Activated CD8-positive, alpha-beta memory T cell treated with anti-CD3 and anti-CD28 coated beads, Interleukin-2, amount 50 U/mL, for 1 hour (primary cell): Measurements from ENCODE around the gene AADAT.
"Not testable (repeated sequence)": the region's sequence is repeated elsewhere in the genome, so short reads cannot be mapped to it uniquely, and the experiment has no call there.

Experiments
- DNase-seq: peaks from one replicate; pipeline ENCODE4 v3.0.0-alpha.2; 2020; ENCODE audit errors: extremely low read depth

AADAT gene

GRCh38 chr4:170090352-170091052, 746 bp upstream of the AADAT start:
- DNase-seq = no peak

DNA sequence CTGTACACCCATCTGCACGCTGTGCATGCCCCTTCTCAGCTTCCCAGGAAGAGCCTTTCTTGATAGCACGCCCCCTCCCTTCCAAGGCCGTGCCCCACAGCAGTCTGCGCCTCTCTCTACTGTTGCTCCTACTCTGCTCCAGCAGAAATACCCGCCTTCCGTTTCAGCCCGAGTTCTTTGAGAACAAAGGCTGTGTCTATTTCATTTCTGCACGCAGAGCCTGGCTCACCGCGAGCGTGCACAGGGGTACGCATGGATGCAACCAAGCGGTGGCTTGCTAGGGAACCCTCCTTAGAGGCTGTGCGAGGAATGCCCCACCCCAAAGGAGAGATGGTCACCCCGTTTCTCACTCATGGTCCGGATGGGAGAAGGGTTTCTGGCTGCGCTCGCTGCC, 485 bp downstream of the AADAT start:
- DNase-seq = no peak

GRCh38 chr4:170088716-170089115, 1.0 kb downstream of the AADAT start:
- DNase-seq = no peak

- DNase-seq = no peak
Observed at GRCh38 chr4:170087163-170087700, 2.5 kb downstream of the AADAT start.

- DNase-seq = no peak
Observed at GRCh38 chr4:170083541-170083940, 6.2 kb downstream of the AADAT start.

- no peak for DNase-seq
Observed at GRCh38 chr4:170080496-170080895, 9.3 kb downstream of the AADAT start.

- DNase-seq = no peak
Observed at GRCh38 chr4:170079981-170080380, 9.8 kb downstream of the AADAT start.

- DNase-seq = no peak
Observed at GRCh38 chr4:170071196-170071595, 18.6 kb downstream of the AADAT start.

- DNase-seq = no peak
Observed at GRCh38 chr4:170068438-170069128, 21.2 kb downstream of the AADAT start.

DNA sequence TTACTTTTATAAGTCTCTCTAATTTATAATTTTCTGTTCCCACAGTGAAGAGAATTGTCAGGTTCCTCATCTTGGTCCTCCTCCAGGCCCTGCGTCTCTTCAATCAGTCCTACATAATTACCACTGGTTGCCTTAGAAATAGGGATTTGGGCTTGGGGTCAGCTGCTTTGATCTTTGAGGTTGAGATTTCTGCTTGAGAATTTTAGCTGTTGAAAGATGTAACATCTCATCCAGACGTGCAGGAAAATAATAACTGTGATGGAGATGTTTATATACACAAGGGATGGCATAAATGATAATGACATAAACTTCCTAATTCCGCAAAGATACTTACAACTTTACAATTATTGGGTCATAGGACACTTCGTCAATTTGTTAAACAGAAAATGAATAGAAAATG, 30.3 kb downstream of the AADAT start:
- DNase-seq = no peak

- DNase-seq = no peak
Observed at GRCh38 chr4:170058826-170059225, 30.9 kb downstream of the AADAT start.

DNA sequence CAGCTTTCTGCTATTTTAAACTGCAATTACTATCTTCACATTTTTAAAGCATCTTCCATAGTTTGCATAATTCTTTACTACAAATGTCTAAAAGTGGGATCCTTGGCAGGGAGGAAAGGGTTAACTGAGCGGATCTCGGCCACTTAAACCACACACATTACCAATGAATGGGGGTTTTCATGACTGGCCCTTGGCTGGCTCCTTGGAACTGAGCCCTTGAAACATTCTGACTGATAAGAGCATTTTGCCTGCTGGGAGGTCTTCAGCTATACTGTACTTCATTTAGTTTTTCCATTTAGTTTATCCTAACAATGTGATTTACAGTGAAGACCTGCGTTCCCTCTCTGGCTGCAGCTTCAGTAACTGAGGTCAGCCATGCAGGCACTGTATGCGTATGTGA, 31.9 kb downstream of the AADAT start:
- no peak for DNase-seq

GRCh38 chr4:170052919-170053318, 36.8 kb downstream of the AADAT start:
- DNase-seq = no peak

DNA sequence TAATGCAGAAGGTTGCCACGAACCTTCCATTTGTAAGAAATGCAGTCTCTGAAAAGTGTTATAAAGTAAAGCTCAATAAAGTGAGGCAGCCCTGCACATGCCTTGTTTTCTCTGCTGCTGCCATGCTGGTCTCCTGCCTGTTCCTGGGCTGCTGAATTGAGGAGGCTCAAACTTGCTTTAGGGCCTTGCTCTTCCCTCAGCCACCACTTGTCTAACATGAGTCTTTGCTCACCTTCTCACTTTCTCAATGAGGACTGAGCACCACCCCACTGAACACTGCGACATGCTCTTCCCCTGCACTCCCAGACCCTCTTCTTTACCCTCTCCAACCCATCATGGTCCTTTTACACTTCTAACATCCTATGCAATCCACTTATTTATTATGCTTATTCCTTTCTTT, 38.4 kb downstream of the AADAT start:
- DNase-seq = no peak

DNA sequence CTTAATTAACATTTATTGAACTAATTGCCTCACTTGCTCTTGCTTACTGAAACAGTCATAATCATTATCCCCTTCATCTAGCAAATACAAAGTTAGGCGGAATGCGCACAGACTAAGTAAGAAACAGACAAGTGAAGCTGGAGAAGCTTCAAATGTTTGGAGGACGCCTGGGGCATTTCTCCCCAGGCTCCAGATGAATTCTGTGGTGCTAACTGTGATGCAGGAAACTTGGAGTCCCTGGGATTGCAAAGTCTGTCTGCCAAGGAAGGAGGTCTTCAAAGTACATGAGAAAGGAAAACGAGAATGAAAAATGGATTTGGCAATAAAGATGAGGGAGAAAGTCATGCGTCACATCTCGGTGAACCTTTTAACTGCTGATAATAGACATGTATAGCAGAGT, 40.0 kb downstream of the AADAT start:
- no peak for DNase-seq

DNA sequence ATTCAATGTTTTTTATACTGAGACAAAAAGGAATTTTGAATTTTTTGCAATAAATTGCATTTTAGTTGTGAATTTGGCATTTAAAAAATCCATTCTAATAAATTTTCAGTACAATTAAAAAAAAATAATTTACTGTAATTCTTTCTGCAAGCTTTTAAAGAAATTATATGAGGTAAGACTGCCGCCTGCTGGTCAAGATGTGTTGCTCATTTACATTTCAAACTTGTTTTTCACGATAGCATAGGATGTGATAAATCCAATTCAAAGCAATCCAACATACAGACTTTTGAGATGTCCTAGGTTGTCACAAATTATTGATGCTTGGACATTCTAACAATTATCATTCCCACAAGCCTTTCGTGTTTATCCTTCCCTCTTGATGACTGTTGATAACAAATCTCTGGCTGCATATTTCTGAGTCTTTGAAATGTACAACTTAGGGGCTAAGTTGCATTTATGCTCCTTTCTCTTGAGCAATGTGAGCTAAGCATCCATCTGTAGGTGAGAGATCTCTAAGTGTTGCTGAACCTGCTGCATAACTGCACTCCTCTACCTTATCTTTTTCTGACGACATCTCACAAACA, 41.9 kb downstream of the AADAT start:
- DNase-seq = peak; percentile 21

GRCh38 chr4:170046156-170046555, 43.6 kb downstream of the AADAT start:
- not testable (repeated sequence) for DNase-seq

DNA sequence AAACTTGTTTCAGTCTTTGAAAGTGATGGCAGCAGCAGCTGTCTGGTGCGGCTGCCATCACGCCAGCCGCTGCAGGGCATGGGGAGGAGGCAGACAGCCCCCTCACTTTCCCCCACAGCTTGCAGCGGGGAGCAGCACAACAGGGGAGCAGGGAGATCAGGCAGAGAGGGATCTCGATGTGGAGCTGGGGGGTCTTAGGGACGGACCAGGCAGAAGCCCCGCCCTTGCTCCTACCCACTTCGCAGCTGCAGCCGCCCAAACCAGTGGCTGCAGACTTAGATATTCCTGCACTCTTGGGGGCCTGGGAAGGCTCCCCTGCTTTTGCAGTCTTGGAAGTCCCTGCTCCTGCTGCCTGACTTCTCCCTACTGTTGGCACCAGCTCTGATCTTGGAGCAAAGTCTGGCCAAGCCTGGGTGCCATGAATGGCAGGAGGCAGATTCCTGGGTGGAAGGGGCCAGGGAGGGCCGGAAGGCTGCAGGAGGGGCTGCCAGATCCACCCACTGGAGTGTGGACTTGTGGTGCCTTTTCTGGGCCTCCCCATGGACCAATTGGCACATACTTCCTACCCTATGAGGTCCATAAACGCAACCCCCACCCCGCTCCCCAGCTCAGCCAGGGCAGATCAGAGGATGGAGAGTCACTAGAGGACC, 49.6 kb downstream of the AADAT start:
- DNase-seq = no peak

DNA sequence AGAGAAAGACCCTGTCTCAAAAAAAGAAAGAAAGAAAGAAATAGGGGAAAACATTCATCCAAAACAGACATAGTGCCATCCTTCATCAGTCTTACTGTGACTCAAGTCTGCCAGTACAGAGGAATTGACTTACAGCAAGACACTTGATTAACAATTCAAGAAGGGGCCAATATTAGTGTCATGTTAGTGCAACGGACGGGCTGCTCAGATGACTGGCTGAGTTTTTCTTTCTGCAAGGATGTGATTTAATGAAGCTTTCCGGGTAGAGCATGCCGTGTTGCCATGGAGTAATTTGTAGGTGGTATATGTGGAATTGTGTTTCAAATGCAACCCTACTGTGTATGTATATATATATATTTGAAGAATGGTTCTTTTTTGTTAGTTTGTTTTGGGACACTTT, 51.0 kb downstream of the AADAT start:
- no peak for DNase-seq

GRCh38 chr4:170038232-170038631, 51.5 kb downstream of the AADAT start:
- DNase-seq = no peak

GRCh38 chr4:170037481-170037880, 52.3 kb downstream of the AADAT start:
- no peak for DNase-seq

GRCh38 chr4:170035845-170036244, 53.9 kb downstream of the AADAT start:
- no peak for DNase-seq
